Measurements from ENCODE around the gene FLT1. TPM values are rescaled to one million over a fixed set of nuclear protein-coding genes. Genes with fewer than 3 reads are reported as not detected.

Gene FLT1
- total RNA-seq, 2 experiments from 2014 or later, result 7.7 to 8.2 TPM

- Mint-ChIP-seq H3K27me3 (no peaks in the 10 kb centered on the region), H3K27ac (no peak overlapping the region), H3K4me3 (no peak overlapping the region), H3K9me3 (no peaks in the 10 kb centered on the region), H3K4me1 (ENCODE audit: low read depth) (no peaks in the 10 kb centered on the region), H3K36me3 (ENCODE audit: low read depth) (no peaks in the 10 kb centered on the region)
- ATAC-seq (no peak), DNase-seq (no peak)
- no peak for TF ChIP-seq CTCF (IDR thresholded peaks at IDR 0.05)
- CTCF ChIA-PET, result interaction anchor here (1.1 kb wide), 1 partner anchor 9 kb away, joined by 3 read pairs; no protein-coding TSS in a partner anchor
- POLR2A ChIA-PET, result no interaction called here
- intact Hi-C loops (cut with micrococcal nuclease), result no loop called here
Observed at GRCh38 chr13:28376604-28377003, 118.3 kb downstream of the FLT1 start.

- no peak for TF ChIP-seq CTCF (IDR thresholded peaks at IDR 0.05)
- Mint-ChIP-seq H3K4me3 (no peak overlapping the region), H3K36me3 (ENCODE audit: low read depth) (no peaks in the 10 kb centered on the region), H3K9me3 (no peaks in the 10 kb centered on the region), H3K4me1 (ENCODE audit: low read depth) (no peaks in the 10 kb centered on the region), H3K27me3 (no peaks in the 10 kb centered on the region), H3K27ac (no peak overlapping the region)
- ATAC-seq (no peak), DNase-seq (no peak)
- ChIA-PET CTCF (interaction anchor here (1.0 to 1.1 kb wide), 2 partner anchors 10 to 49 kb away, joined by 3 read pairs; no protein-coding TSS in a partner anchor), POLR2A (interaction anchor here (0.7 kb wide), 1 partner anchor 128 kb away, joined by 4 read pairs; no protein-coding TSS in a partner anchor)
- intact Hi-C loops (cut with micrococcal nuclease), result no loop called here
Observed at GRCh38 chr13:28375250-28375930, 119.5 kb downstream of the FLT1 start.

GRCh38 chr13:28373810-28374209 lies 121.1 kb downstream of the FLT1 start:
- DNase-seq (no peak), ATAC-seq (no peak)
- Mint-ChIP-seq H3K27me3 (no peaks in the 10 kb centered on the region), H3K4me3 (no peak overlapping the region), H3K9me3 (no peaks in the 10 kb centered on the region), H3K27ac (no peak overlapping the region), H3K36me3 (ENCODE audit: low read depth) (no peaks in the 10 kb centered on the region), H3K4me1 (ENCODE audit: low read depth) (no peaks in the 10 kb centered on the region)
- ChIA-PET POLR2A (interaction anchor here (0.7 kb wide), 1 partner anchor 655 kb away, joined by 3 read pairs; no protein-coding TSS in a partner anchor), CTCF (no interaction called here)
- intact Hi-C loops (cut with micrococcal nuclease), result no loop called here
- no peak for TF ChIP-seq CTCF (IDR thresholded peaks at IDR 0.05)

- CTCF ChIA-PET, result no interaction called here
- intact Hi-C loops (cut with micrococcal nuclease), result no loop called here
- H3K4me3 Mint-ChIP-seq, result no peak overlapping the region
Observed at GRCh38 chr13:28370448-28370847, 124.5 kb downstream of the FLT1 start.

More at GRCh38 chr13:28370448-28370847, 124.5 kb downstream of the FLT1 start:
- Mint-ChIP-seq H3K27me3 (no peaks in the 10 kb centered on the region), H3K36me3 (ENCODE audit: low read depth) (no peaks in the 10 kb centered on the region), H3K27ac (no peak overlapping the region), H3K4me1 (ENCODE audit: low read depth) (no peaks in the 10 kb centered on the region), H3K9me3 (no peaks in the 10 kb centered on the region)
- TF ChIP-seq CTCF (IDR thresholded peaks at IDR 0.05), result no peak
- ATAC-seq (no peak), DNase-seq (no peak)
- POLR2A ChIA-PET, result no interaction called here
